Stimulated activated CD8-positive, alpha-beta memory T cell treated with anti-CD3 and anti-CD28 coated beads, Interleukin-2, amount 100 ng/mL, for 1 hour (primary cell): Measurements from ENCODE around the gene TRPC1.

Source experiments
- DNase-seq, 2 donors: peaks; one replicate each; pipeline ENCODE4 v3.0.0-alpha.2; 2020; ENCODE audit warnings: low read depth in 2 of 2

TRPC1 gene

DNA sequence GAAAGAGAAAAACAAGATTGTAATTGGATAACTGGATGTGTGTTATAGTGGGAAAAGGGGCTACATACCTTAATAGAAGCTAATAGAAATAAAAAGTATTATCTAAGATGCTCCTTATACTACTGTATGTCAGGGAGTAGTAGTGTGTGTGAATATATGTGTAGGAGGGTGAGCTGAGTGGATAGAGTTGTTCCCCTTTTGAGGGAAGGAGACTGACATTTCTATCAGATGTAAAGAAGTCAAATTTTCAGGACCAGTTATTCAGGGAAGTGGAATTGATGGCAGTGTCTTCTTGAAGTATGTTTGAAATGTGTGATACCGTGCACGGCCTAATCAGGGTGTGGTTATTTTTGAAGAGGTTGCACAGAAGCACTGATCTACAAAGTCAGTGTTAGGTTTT is 116.0 kb downstream of the TRPC1 start:
- no peak for DNase-seq

DNA sequence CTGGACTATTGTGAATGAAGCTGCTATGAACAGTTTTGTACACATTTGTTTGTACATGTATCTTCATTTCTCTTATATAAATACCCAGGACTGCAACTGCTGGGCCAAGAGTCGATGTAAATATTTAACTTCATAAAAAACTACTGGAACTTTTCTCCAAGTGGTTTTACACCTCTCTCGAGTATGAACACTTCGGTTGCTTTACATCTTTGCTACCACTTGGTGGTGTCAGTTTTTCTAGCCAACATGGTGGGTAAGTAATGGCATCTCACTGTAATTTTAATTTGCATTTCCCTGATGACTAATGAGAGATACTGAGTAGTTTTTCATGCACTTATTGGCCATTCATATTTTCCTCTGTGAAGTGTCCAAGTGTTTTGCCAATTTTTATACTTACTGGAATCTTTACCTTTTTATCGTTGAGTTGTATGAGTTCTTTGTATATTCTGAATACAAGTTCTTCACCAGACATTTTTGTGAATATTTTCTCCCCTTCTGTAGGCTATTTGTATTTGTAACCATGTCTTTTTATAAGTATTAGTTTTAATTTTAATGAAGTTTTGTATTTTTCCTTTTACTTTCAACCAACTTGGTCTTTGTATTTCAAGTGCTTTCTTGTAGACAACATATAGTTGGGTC is 120.6 kb downstream of the TRPC1 start:
- DNase-seq: no peak

DNA sequence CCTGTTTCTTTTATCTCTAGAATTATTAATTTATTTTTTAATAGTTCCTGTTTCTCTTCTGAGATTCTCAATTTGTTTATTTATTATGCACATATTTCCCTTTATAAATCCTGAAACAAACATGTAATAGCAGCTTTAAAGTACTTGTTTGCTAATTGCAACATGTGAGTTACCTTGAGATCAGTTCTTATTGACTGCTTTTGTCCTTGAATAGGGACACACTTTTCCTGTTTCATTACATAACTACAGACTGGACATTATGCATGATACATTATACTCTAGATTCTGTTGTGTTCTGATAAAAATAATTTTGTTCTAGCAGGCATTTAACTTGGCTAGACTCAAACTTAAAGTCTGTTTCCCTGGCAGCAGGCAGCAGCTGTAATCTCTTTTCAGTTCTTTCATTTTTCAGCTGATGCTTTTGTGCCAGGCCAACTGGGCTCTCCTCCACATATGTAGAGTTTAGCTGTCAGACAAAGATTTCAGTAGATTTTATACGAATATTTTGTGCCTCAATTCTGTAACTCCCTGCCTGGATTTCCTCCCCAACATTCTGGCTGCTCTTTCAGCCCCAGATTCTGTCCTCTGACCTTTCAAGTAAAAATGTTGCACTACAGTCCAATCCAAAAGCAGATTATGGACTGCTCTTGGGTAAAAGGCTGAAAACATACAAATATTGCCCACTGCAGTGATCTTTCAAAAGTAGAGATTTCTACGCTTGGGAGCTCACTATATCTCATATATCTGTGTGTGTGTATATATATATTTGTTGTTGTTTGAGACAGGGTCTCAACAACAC is 123.1 kb downstream of the TRPC1 start:
- no peak for DNase-seq

DNA sequence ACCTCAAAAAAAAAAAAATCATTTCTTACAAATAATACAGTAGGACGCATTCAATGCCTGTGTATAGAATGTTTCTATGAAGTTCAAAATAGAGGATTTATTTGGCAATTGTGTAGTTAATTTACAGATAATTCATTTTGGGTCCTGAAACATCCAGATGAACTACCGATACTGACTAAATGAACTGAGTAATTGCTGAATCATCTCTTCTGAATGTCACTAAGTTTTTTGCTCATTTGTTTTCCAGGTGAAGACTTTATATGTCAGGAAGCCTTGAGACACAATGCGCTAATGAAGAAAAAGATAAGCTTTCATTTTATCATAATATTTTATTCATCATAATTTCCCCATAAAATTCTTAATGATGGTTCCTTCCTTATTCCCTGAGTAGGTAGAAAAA is 125.3 kb downstream of the TRPC1 start:
- DNase-seq: no peak

DNA sequence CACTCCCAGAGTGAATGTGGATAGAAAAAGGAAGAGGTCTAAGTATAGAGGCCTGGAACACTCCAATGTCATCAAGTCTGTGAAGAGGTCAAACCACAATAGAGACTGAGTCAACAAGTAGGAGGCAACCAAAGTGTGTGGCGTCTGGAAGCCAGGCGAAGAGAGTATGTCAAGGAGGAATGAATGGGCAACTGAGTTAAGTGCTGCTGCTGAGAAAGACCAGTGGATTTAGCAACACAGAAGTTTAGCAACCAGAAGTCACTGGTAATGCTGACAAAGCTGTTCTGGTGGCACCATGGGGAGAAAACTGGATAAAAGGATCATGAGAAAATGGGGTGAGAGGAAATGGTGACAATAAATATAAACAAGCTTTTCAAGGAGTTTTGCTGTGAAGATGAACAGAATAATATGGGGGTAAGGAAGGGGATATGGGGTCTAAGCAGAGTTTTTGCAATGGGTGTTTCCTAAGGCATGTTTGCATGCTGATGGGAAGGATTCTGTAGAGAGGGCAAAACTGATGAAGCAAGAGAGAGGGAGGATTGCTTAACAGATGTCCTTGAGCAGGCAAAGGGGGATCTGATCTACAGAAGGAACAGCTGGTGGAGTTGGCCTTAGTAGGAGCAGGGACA is 126.7 kb downstream of the TRPC1 start:
- DNase-seq: no peak

DNA sequence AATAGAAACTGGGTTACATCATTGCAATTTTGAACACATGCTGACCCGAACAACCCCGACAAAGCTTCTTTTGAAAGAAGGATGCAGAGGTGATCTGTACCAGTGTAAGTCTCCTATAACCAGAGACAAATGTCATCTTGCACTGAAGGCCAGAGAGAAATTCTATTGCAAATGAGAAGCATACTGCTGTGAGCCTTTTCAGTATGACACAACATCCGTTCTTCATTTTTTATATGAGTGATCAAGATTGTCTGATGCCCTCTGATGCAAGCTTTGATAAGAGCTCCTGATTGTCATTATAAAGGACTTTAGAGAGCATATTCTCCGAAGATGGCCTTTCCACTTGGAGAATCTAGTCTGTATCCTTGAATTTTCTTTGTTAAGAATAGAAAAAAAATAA is 128.2 kb downstream of the TRPC1 start:
- DNase-seq: no peak

DNA sequence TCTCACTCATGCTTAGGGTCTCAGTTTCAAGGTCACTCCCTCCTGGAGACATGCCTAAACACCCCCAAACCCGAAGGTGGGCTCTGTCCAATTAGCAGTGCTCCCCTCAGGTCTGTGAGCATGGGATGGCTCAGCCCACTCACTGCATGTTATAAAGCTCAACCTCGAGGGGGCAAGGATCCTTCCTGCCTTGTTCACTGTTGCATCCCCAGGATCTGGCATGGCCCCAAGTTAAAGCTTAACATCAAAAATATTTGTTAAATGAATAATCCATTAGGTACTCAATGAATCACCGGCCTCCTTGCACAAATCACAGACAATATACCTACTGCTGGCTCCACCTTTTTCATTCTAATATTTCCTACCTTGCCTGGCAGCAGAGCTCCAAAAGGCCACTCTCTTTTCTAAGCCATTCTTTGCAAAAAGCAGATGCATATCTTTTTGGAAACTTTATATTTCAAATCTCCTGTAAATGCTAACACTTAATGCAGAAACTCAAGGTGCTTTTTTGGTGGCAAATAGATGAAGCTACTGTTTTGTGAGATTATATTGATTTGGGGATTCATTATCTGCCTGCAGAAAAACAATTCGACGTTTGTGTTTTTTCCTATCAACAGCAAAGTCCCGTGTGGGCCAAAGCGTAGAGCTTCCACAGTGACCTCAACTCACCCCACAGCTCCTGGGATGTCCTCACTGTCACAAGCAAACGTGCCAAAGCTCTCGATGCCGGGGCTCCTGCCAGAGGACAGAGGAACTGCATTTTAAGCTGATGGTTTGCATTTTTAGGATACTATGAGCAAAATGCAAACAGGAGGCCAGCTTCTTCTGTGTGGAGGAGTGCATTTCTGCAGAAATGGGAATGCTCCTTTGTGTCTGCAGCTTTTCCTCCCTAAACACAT is 129.7 kb downstream of the TRPC1 start:
- DNase-seq: no peak

DNA sequence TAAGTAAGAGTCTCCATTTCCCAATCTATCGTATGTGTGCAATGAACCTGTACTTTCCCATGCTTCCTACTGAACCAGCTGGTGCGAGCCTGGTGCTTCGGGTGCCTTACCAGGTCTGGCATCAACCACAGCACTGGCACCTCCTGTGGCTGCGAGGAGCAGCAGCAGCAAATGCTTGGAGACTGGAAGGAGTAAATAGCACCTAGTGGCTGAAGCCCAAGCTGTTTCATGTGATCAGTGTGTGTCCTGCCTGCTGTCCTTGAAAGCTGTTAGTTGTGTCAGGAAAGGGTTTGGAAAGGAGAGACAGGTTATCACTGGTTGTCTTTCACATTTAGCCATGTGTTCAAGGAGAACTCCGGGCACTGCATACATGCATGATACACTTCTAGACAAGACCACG is 133.2 kb downstream of the TRPC1 start:
- DNase-seq: no peak
